ENCODE results near the gene PTPRK. TPM values are rescaled to one million over a fixed set of nuclear protein-coding genes. Genes with fewer than 3 reads are reported as not detected.

Gene PTPRK
- total and polyA plus RNA-seq, 9 of the 15 experiments (the other 6 are each of a cell fraction or from before 2014, with no cell fraction given) = 0.04 to 0.51 TPM; not detected in 7

GRCh38 chr6:127976796-127977195 lies 543.6 kb downstream of the PTPRK start:
- no peaks in the 10 kb centered on the region for H3K79me2 ChIP-seq (ENCODE audit: control insufficient read depth, insufficient read depth, low read length)
- no TSS peak for BruUV-seq (replicated peaks)
- no peak for TF ChIP-seq ZC3H8 (IDR thresholded peaks at IDR 0.05)
- TF ChIP-seq TSC22D4 (tag; IDR thresholded peaks at IDR 0.05) = no peak
- no peak for TF ChIP-seq HNRNPUL1 (IDR thresholded peaks at IDR 0.05; ENCODE audit: low read length)
- no peak for TF ChIP-seq ESRRB (CRISPR knock-in tag; IDR thresholded peaks at IDR 0.05; ENCODE audit: borderline replicate concordance)
- no peak for TF ChIP-seq U2AF1 (optimal IDR thresholded peaks at IDR 0.05; ENCODE audit: low read depth, low read length)
- TF ChIP-seq ZBTB40 (IDR thresholded peaks at IDR 0.05) = no peak
- TF ChIP-seq ZBTB40 (CRISPR knock-in tag; IDR thresholded peaks at IDR 0.05) = no peak
- no peak for TF ChIP-seq ZNF395 (CRISPR knock-in tag; IDR thresholded peaks at IDR 0.05)
- no peak for TF ChIP-seq ZSCAN32 (CRISPR knock-in tag; IDR thresholded peaks at IDR 0.05)
- TF ChIP-seq ZNF277 (CRISPR knock-in tag; IDR thresholded peaks at IDR 0.05; ENCODE audit: borderline replicate concordance) = no peak
- TF ChIP-seq ZNF785 (CRISPR knock-in tag; IDR thresholded peaks at IDR 0.05) = no peak
- TF ChIP-seq ATF1 (CRISPR knock-in tag; IDR thresholded peaks at IDR 0.05) = no peak
- TF ChIP-seq ATF1 (tag; IDR thresholded peaks at IDR 0.05) = no peak

More at GRCh38 chr6:127976796-127977195, 543.6 kb downstream of the PTPRK start:
- Histone ChIP-seq H3K27me3 (ENCODE audit: control insufficient read depth in 2 of 2, insufficient read depth in 2 of 2, low read length in 2 of 2) (no peaks in the 10 kb centered on the region), H3K9me1 (ENCODE audit: control insufficient read depth, insufficient read depth, low read length) (no peaks in the 10 kb centered on the region), H3K4me1 (replicated peaks in 1 of 2; ENCODE audit: control insufficient read depth in 2 of 2, insufficient read depth in 2 of 2, low read length in 2 of 2) (no peaks in the 10 kb centered on the region), H3K27ac (ENCODE audit: extremely low read depth, low read depth, low read length) (no peak overlapping the region), H3K9me3 (replicated peaks; ENCODE audit: control insufficient read depth, insufficient read depth, low read depth, low read length) (no peaks in the 10 kb centered on the region), H3K4me3 (no peak overlapping the region), H3K9ac (ENCODE audit: insufficient read depth in 1 of 2, low read depth in 2 of 2, low read length in 2 of 2) (no peak overlapping the region), H3K4me2 (ENCODE audit: insufficient read depth, low read length) (no peak overlapping the region), H3K36me3 (ENCODE audit: control insufficient read depth, insufficient read depth, low read length) (no peaks in the 10 kb centered on the region), H2AFZ (ENCODE audit: low read depth, low read length) (no peak overlapping the region), H4K20me1 (replicated peaks; ENCODE audit: control insufficient read depth, insufficient read depth, low read length) (no peaks in the 10 kb centered on the region)
- in situ Hi-C loops (cut with MboI) = no loop called here
- ATAC-seq (no peak), DNase-seq (ENCODE audit: extremely low read depth in 1 of 4, low spot score in 3 of 4) (no peak), FAIRE-seq (no peak)
- intact Hi-C loops (cut with micrococcal nuclease) = no loop called here
- 2% methylated on average over 4 of the region's 4 CpGs for WGBS (ENCODE audit: insufficient coverage, low coverage, missing lambda C conversion rate)
- POLR2A ChIA-PET = no interaction called here
- CTCF ChIA-PET (ENCODE audit: low intra/inter-chr PET ratio) = no interaction called here

All from K562 (cell line).